Bronchial epithelial cell (primary cell): ENCODE data around the gene MST1. TPM values are rescaled to one million over a fixed set of nuclear protein-coding genes. Genes with fewer than 3 reads are reported as not detected.

ENCODE experiments used
- DNase-seq: peaks from one replicate; pipeline ENCODE4 v3.0.0-alpha.2; 2010; ENCODE audit warnings: low read depth
- FAIRE-seq: peaks from 2 replicates; lab custom pipeline; 2011; peaks lifted over from hg19 to GRCh38; lab: Jason Lieb, UNC
- H3K27me3 ChIP-seq: 2 replicates; pipeline ENCODE4 v1.5.1; 2011; ENCODE audit warnings: low read length; ENCODE audit not compliant: control insufficient read depth, insufficient read depth
- H3K36me3 ChIP-seq: 2 replicates; pipeline ENCODE4 v1.5.1; 2011; ENCODE audit warnings: low read length; ENCODE audit not compliant: control insufficient read depth, insufficient read depth
- H3K4me3 ChIP-seq: 2 replicates; pipeline ENCODE4 v1.5.1; 2011; ENCODE audit warnings: mild to moderate bottlenecking, low read depth, low read length, control low read depth
- CTCF ChIP-seq: IDR thresholded peaks from 2 replicates; pipeline ENCODE4 v1.5.1; 2011; ENCODE audit warnings: mild to moderate bottlenecking, moderate library complexity, low read length, control low read depth, inconsistent platforms; ENCODE audit not compliant: insufficient read depth, severe bottlenecking
- total RNA-seq: library from RNA; depleted of rRNA; stranded (reverse); fragments of >200 nt; gene quantifications from 2 replicates; pipeline ENCODE4 v1.2.1, GENCODE V29; 2014

Gene MST1
- total RNA-seq, 1 donor from 2014 or later = 4.7 TPM

GRCh38 chr3:49654176-49654825, 35.0 kb downstream of the MST1 start:
- Histone ChIP-seq H3K36me3 (no peaks in the 10 kb centered on the region), H3K27me3 (no peaks in the 10 kb centered on the region), H3K4me3 (no peak overlapping the region)
- FAIRE-seq (no peak), DNase-seq (no peak)
- no peak for TF ChIP-seq CTCF

- H3K27me3 ChIP-seq = no peaks in the 10 kb centered on the region
- TF ChIP-seq CTCF = no peak
- DNase-seq (no peak), FAIRE-seq (no peak)
- H3K4me3 ChIP-seq = no peak overlapping the region
- H3K36me3 ChIP-seq = no peaks in the 10 kb centered on the region
Measured at GRCh38 chr3:49653621-49654020, 35.7 kb downstream of the MST1 start.

- Histone ChIP-seq H3K27me3 (no peaks in the 10 kb centered on the region), H3K4me3 (no peak overlapping the region), H3K36me3 (no peaks in the 10 kb centered on the region)
- DNase-seq (no peak), FAIRE-seq (no peak)
- no peak for TF ChIP-seq CTCF
Measured at GRCh38 chr3:49652903-49653415, 36.3 kb downstream of the MST1 start.

- Histone ChIP-seq H3K4me3 (no peak overlapping the region), H3K36me3 (no peaks in the 10 kb centered on the region), H3K27me3 (no peaks in the 10 kb centered on the region)
- no peak for DNase-seq
- FAIRE-seq = no peak
- TF ChIP-seq CTCF = no peak
Measured at GRCh38 chr3:49652218-49652902, 36.9 kb downstream of the MST1 start.

GRCh38 chr3:49650637-49651036, 38.6 kb downstream of the MST1 start:
- Histone ChIP-seq H3K36me3 (no peaks in the 10 kb centered on the region), H3K4me3 (no peak overlapping the region), H3K27me3 (no peaks in the 10 kb centered on the region)
- DNase-seq (no peak), FAIRE-seq (no peak)
- no peak for TF ChIP-seq CTCF

- TF ChIP-seq CTCF = no peak
- Histone ChIP-seq H3K36me3 (no peaks in the 10 kb centered on the region), H3K27me3 (no peaks in the 10 kb centered on the region), H3K4me3 (no peak overlapping the region)
- FAIRE-seq (no peak), DNase-seq (no peak)
Measured at GRCh38 chr3:49650177-49650576, 39.1 kb downstream of the MST1 start.
